ENCODE results near the gene TRAF3IP3.
"Not testable (repeated sequence)": the region's sequence is repeated elsewhere in the genome, so short reads cannot be mapped to it uniquely, and the experiment has no call there.

The TRAF3IP3 gene

GRCh38 chr1:209793711-209794110, 37.9 kb downstream of the TRAF3IP3 start:
- not testable (repeated sequence) for DNase-seq (ENCODE audit: low spot score); FAIRE-seq

GRCh38 chr1:209797978-209798639, 42.3 kb downstream of the TRAF3IP3 start:
- DNase-seq (ENCODE audit: low spot score): no peak
- FAIRE-seq: no peak

- FAIRE-seq (no peak), DNase-seq (ENCODE audit: low spot score) (no peak)
These were observed 45.4 kb downstream of the TRAF3IP3 start for GRCh38 chr1:209800984-209801834.

- DNase-seq (ENCODE audit: low spot score) (no peak), FAIRE-seq (no peak)
These were observed 46.4 kb downstream of the TRAF3IP3 start for GRCh38 chr1:209802117-209802779.

- FAIRE-seq: no peak
- no peak for DNase-seq (ENCODE audit: low spot score)
These were observed 46.9 kb downstream of the TRAF3IP3 start for GRCh38 chr1:209802780-209803152.

GRCh38 chr1:209803568-209803967, 47.7 kb downstream of the TRAF3IP3 start:
- DNase-seq (ENCODE audit: low spot score) (no peak), FAIRE-seq (no peak)

GRCh38 chr1:209805341-209805781, 49.5 kb downstream of the TRAF3IP3 start:
- DNase-seq (ENCODE audit: low spot score) (no peak), FAIRE-seq (no peak)

GRCh38 chr1:209805875-209806760, 50.3 kb downstream of the TRAF3IP3 start, which contains the start of gene IRF6:
Gene IRF6, minus strand, starts transcription at chr1:209806142. Its CDS starts 4,729 bp downstream, at chr1:209801413.
- FAIRE-seq (no peak), DNase-seq (ENCODE audit: low spot score) (no peak)

- DNase-seq (ENCODE audit: low spot score) (no peak), FAIRE-seq (no peak)
These were observed 51.7 kb downstream of the TRAF3IP3 start for GRCh38 chr1:209807509-209807908.

- FAIRE-seq (peak; percentile 78), DNase-seq (ENCODE audit: low spot score) (peak; percentile 85)
These were observed 52.3 kb downstream of the TRAF3IP3 start for GRCh38 chr1:209808059-209808581.

GRCh38 chr1:209809611-209810010, 53.8 kb downstream of the TRAF3IP3 start:
- peak; percentile 34 for DNase-seq (ENCODE audit: low spot score)
- FAIRE-seq: no peak

GRCh38 chr1:209810783-209811182, 54.9 kb downstream of the TRAF3IP3 start:
- DNase-seq (ENCODE audit: low spot score) (no peak), FAIRE-seq (no peak)

- DNase-seq (ENCODE audit: low spot score): no peak
- FAIRE-seq: no peak
These were observed 58.0 kb downstream of the TRAF3IP3 start for GRCh38 chr1:209813902-209814301.

GRCh38 chr1:209815490-209815889, 59.6 kb downstream of the TRAF3IP3 start:
- no peak for DNase-seq (ENCODE audit: low spot score)
- no peak for FAIRE-seq

- FAIRE-seq: no peak
These were observed 60.1 kb downstream of the TRAF3IP3 start for GRCh38 chr1:209815931-209816341.

GRCh38 chr1:209816923-209817322, 61.1 kb downstream of the TRAF3IP3 start:
- DNase-seq (ENCODE audit: low spot score): no peak
- no peak for FAIRE-seq

More at GRCh38 chr1:209815931-209816341, 60.1 kb downstream of the TRAF3IP3 start:
- DNase-seq (ENCODE audit: low spot score): no peak

GRCh38 chr1:209817691-209818090, 61.8 kb downstream of the TRAF3IP3 start:
- FAIRE-seq: no peak

GRCh38 chr1:209819058-209819457, 63.2 kb downstream of the TRAF3IP3 start:
- FAIRE-seq (no peak), DNase-seq (ENCODE audit: low spot score) (no peak)

More at GRCh38 chr1:209817691-209818090, 61.8 kb downstream of the TRAF3IP3 start:
- no peak for DNase-seq (ENCODE audit: low spot score)

- DNase-seq (ENCODE audit: low spot score) (no peak), FAIRE-seq (no peak)
These were observed 65.1 kb downstream of the TRAF3IP3 start for GRCh38 chr1:209820986-209821385.

- FAIRE-seq (no peak), DNase-seq (ENCODE audit: low spot score) (no peak)
These were observed 66.9 kb downstream of the TRAF3IP3 start for GRCh38 chr1:209822706-209823105.

Data from RCC 7860 (cell line).